GM21529 (cell line): ENCODE results near the gene MAGEH1.

ENCODE experiments used
- ATAC-seq: cut with Tn5 transposase; IDR thresholded peaks from one replicate; pipeline ENCODE4 v1.9.1; 2021; ENCODE audit not compliant: unreplicated experiment

The MAGEH1 gene

DNA sequence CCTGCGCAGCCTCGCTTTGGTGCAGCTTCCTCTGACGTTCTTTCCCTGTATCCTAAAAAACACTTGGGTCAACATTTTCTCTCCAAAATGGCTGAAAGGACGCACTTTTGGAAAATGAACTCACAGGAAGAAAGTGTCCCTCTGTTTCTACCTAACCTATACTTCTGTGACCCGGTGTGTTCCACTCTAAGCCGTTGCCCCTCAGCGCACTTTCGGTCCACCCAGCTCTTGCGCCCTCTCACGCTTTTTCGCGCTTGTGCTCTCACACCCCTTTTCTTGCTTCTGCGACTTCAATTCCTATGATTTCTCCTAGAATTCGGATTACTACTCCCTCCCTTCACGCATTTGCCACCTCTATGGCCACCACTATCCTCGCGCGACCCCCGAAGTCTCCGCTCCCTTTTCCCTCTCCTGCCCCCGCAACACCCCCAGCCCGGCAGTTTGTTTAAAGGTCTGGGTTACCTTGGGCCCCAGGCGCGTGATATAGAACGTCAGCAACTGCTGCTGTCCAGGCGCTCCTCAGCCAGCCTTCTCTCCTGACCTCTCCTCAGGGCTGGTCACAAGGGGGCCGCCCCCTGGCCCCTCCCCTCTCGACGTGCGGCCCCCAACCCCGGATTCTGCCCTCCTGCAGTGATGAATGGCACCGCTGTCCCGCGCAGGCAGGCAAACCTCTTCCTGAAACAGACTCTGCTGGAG, 37.5 kb downstream of the MAGEH1 start, which contains the start of gene USP51:
USP51 (minus strand) TSS at position 535 of the 696 bp plus-strand sequence. CDS start 909 bp downstream, outside the sequence.
- peak; percentile 45 for ATAC-seq

DNA sequence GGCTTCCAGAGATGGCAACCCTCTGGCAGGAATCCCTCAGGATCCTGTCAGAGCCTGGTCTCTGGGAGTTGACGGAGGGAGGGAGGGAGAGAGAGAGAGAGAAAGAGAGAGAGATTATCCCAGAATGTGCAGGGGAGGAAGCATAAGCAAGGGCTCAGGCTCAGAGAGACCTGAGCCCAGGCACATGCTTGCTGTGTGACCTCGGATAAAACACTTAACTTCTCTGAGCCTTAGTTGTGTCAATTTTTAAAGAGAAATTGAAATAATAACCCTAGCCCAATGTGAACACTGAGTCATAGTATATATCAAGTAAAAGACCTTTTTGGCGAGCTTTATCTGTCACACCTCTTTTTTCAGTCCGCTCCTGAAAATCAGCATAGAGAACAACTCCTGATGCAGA, 38.2 kb downstream of the MAGEH1 start:
- no peak for ATAC-seq

DNA sequence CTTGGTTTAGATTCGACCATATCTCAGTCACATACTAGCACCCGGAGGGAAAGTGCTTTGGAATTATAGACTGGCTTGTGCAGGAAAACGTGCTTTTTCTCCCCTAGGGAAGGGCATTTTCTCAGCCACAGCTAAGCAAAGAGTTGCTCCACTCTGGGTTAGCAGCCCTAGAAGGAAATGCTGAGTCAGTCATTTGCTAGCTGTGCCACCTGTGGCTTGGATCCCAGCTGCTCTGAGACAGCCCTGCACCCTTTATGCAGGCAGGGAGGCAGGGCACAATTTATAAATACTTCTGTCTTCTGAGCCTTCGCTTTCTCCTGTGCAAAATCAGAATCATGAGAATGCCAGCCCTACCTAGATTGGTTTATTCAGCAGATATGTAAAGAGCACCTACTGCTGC, 39.0 kb downstream of the MAGEH1 start:
- no peak for ATAC-seq
